Ureter (tissue), 1 donor: Measurements from ENCODE around the gene ADM2. TPM values are rescaled to one million over a fixed set of nuclear protein-coding genes. Genes with fewer than 3 reads are reported as not detected.

Experiments used
- DNase-seq: peaks from one replicate; pipeline ENCODE4 v3.0.0-alpha.2; 2020; ENCODE audit warnings: low spot score
- total RNA-seq: library from RNA; stranded (reverse); gene quantifications from one replicate; pipeline ENCODE4 v1.2.4, GENCODE V29; 2023
- donor health status: DM: yes; HTN: yes; CAD: no.

Gene ADM2
- total RNA-seq, 1 donor from 2014 or later: 4.6 TPM

DNA sequence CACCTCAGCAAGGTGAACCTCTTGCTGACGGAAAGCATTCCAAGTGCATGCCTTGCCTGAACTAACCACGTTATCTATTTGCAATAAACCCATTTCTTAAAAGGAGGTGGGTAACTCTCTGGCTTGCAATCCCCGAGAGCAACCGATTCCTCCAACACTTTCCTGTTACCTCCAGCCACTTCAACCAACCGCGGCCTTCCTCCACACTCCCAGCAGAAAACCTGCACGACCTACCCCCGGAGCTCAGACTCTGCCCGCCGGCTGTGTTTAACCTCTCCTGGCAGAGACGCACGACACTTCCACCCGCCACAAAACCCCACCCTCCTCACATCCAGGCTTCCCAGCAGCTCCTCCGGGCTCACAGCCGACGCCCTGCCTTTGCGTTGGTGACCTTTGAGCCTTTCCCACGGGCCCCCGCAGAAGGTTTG is 43.3 kb downstream of the ADM2 start:
- DNase-seq: no peak

GRCh38 chr22:50525104-50525857 is 43.9 kb downstream of the ADM2 start, which contains the start of gene SCO2:
Gene SCO2, minus strand, starts transcription at chr22:50525598. Its CDS starts 1,187 bp downstream, at chr22:50524411.
- DNase-seq: peak; percentile 97

DNA sequence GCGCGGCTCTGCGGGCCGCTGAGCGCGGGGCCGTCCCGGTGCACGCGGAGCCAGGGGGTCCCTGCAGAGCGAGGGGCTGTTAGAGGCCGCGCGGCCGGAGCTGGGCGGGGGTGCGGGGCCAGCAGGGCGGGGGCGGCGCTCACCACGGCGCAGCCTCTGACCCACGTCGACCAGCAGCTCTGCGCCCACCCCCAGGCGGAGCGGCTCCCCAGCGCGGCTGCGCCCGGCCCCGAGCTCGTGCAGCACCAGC is 44.4 kb downstream of the ADM2 start:
- DNase-seq: no peak

DNA sequence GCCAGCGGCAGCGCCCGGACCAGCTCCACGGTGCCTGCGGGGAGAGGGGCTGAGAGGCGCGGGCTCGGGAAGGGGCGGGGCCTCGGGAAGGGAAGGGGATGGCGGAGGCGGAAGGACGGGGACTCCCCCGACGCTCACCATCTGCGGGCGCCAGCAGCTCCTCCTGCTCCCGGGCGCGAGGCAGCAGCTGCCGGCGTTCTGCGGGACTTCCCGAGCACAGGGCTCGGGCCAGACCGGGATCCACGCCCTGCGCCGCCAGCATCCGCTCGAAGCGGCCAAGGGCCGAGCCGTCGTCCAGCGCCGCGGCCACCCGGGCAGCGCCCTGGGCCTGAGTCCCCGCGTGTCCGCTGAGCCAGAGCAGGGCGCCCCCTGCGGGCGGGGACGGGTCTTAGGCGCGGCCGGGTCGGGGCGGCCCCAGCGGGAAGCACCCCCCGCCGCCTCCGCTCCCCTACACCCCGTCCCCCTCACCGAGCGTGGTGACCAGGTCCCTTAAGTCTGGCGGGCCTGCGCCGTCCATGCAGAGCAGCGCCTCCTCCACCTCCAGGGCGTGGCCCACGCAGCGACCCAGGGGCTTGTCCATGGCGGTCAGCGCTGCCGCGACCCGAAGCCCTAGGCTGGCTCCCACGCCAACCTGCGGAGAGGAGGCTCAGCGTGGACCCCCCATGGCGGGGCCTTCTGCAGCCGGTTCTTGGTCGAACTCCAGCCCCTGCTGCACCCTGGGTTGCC is 44.9 kb downstream of the ADM2 start:
- DNase-seq: peak; percentile 88

- DNase-seq: no peak
Observed at GRCh38 chr22:50526834-50527801, 45.8 kb downstream of the ADM2 start.

- no peak for DNase-seq
Observed at GRCh38 chr22:50527921-50528681, 46.8 kb downstream of the ADM2 start.

GRCh38 chr22:50528682-50529415 is 47.5 kb downstream of the ADM2 start:
- DNase-seq: no peak

GRCh38 chr22:50529416-50529896 is 48.1 kb downstream of the ADM2 start:
- DNase-seq: no peak

GRCh38 chr22:50529897-50530579 is 48.7 kb downstream of the ADM2 start, which contains the start of gene TYMP:
Gene TYMP, minus strand, starts transcription at chr22:50530012. Its CDS starts 303 bp downstream, at chr22:50529709.
- DNase-seq: peak; percentile 84

- no peak for DNase-seq
Observed at GRCh38 chr22:50530580-50530876, 49.2 kb downstream of the ADM2 start.

DNA sequence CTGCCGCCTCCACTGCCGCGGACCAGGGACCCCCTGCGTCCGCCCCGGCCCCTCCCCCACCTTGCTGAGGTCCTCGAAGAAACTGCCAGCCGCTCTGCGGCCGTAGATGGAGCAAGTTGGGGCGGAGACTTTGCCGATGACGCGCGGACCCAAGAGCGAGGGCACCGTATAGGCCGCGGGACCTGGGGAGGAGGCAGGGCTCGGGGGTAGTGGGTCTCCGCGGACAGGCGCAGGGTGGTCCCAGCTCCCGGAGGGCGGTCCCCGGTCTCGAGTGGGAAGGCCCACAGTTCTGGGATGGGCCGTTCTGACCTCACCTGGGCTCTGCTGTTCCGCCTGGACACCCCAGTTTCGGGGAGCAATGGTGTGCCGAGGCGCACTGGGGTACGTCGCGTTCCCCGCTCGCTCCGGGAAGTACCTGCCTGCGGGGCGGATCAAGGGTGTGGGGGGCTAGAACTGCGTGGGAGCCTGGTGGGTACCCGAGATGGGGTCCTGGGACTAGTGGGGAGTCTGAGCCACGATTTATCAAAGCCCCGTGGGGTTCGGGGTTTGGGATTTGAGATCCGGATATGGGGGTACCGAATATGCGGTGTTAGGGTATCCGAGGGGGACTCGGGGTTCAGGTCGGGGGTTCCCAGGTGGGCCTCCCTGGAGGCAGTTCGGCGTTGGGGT is 49.7 kb downstream of the ADM2 start:
- peak; percentile 92 for DNase-seq

- no peak for DNase-seq
Observed at GRCh38 chr22:50531546-50531961, 50.2 kb downstream of the ADM2 start.

DNA sequence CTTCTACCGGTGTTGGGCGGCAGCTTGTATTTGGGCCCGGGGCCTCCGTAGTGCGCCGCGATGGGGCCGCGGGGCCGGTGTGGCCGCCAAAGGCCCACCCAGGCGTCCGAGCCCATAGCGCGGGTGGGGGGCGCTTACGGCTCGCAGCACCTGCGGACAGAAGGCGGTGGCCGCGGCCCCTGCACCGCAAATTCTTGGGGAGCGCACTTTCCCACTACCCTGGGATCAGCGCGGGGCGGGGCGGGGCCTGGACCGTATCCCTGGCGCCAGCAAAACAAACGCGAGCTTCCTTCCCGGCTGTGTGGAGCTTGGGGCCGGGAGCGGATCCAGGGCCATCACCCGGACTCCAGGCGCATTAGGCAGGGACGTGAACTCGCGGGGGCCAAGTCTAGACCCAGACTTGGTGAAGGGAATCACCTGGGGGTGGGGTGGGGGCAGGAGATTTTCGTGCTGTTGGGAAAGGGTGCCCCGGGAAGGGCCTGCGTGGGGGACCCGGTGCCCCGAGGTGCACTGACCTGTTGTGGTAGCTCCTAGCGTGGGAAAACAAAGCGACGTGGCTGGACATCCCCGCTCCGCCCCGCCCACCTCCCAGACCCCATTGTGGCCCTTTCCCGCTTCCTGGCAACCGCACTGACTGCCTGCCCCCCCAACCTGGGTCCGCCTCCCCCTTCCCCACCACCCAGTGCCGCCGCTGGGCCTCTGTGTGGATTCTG is 50.8 kb downstream of the ADM2 start:
- DNase-seq: peak; percentile 76

DNA sequence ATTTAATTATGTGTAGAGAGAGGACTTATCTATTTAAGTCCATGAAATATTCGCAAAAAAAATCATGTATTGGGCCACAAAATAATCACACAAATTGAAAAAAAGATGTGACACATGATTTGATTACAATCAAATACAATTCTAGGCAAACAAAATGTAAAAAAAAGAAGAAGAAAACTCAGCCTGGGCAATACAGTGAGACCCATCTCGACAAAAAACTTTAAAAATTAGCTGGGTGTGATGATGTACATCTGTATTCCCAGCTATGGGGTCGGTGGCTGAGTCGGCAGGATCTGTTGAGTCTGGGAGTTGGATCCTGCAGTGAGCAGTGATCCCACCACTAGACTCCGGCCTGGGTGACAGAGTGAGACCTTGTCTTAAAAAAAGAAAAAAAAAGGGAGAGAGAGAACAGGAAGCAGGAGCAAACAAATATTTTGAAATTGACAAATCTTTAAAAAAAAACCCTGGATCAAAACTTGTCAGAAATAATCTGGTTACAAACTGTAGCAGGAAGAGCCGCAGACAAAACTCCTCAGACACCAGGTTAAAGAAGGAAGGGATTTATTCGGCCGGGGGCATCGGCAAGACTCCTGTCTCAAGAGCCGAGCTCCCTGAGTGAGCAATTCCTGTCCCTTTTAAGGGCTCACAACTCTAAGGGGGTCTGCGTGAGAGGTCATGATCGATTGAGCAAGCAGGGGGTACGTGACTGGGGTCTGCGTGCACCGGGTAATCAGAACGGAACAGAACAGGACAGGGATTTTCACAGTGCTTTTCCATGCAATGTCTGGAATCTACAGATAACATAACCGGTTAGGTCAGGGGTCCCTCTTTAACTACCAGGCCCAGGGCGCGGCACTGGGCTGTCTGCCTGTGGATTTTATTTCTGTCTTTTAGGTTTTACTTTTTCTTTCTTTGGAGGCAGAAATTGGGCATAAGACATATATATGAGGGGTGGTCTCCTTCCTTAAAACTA is 51.8 kb downstream of the ADM2 start:
- no peak for DNase-seq

- peak; percentile 42 for DNase-seq
Observed at GRCh38 chr22:50533856-50534711, 52.7 kb downstream of the ADM2 start.

GRCh38 chr22:50535113-50535512 is 53.8 kb downstream of the ADM2 start:
- DNase-seq: peak; percentile 31
